ENCODE measurements around the gene MICALL2.

- TF ChIP-seq POLR2AphosphoS5 (IDR thresholded peaks at IDR 0.05; ENCODE audit: low read depth, low read length) (no peak), POLR2A (IDR thresholded peaks at IDR 0.05; ENCODE audit: low read depth, low read length) (no peak)
Measured at GRCh38 chr7:1422512-1423263, 36.6 kb downstream of the MICALL2 start.

Measured in GM12892 (cell line).